ENCODE data around the gene SC5D.

The SC5D gene

DNA sequence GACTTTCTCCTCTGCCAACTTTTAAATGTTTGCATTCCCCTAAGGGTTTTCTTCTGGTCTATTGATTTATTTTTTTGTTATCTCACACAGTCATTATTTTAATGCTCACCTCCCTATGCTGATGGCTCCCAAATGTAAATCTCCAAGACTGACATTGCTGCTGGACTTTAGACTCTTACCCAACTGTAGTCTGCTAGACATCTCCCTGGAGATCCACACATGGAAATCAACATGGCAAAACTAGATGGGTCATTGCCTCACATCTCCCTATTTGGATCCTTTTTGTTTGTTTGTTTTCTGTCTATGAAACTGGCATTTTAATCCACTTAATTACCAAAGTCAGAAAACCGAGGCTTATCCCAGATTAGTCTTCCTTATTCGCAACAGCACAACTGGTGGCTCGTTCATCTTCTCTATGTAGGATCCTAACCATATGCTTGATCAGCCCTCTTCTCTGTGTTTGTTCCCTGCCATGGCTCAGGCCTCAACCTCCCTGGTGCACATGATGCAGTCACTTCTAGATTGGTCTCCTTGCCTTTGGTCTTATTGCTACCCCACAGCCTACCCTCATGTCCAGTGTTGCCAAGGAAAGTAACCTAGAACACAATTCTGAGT lies 37.3 kb downstream of the SC5D start:
- no peak for FAIRE-seq

DNA sequence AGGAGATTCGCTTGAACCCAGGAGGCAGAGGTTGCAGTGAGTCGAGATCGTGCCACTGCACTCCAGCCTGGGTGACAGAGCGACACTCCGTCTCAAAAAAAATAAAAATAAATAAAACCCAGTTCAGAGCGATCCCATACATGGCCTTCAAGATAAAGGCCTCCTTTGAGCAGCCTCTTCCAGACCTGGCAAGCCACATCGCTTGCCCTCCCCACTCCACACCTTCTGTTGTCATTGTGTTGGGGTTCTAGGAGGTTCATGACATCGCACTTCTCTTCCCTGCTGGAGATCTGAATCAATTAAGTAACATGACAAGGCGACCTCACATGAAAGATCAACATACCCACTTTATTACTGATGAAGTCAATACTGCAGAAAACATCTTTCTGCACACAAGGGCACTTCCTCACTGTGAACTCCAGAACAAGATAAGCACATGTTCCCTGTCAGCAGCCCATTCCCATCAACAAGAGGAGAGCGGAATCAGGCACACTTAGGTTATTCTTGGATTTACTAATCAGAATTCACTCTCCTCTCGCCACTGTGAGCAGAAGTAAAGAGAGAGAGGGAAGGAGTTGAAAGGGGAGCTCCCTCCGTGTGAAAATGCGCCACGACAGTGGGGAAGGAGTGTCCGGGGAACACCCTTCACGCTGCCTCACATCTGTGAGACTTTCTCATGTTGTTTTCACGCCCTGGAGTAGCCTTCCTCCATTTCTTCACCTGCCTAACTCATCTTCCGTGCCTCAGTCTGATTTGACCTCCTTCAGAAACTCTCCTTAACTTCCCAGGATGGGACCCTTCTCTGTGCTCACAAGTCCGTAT lies 38.3 kb downstream of the SC5D start:
- FAIRE-seq: no peak

DNA sequence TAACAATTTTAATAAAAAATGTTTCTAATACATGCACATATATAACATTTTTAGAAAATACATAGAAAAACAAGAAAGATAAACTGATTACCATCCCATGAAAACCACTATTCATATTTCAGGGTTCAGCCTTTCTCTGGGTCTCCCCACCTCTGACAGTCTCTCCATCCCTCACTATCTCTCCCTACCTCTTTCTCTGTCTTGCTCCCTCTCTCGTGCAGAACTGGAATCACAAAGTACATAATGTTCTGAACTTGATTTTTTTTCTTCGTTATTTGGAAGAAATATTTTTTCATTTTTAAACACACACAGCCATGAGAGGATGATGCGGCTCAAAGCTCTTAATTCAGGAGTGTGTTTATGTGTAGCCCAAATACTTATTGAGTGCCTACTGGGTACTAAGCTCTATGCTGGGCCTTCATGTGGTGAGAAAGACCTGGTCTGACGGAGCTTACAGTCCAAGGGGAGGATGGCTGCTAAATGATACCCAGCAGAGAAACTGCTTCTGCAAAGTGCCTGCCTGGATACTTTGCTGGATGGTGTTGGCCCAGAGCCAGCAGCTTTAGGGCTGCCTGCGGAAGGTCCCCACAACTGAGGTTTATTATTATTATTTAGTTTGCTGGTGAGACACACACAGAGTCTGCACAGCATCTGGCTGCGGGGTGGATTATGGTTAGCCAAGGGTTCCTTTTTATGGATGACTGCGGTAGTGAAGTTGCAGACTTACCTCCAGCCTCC lies 42.6 kb downstream of the SC5D start:
- no peak for FAIRE-seq

DNA sequence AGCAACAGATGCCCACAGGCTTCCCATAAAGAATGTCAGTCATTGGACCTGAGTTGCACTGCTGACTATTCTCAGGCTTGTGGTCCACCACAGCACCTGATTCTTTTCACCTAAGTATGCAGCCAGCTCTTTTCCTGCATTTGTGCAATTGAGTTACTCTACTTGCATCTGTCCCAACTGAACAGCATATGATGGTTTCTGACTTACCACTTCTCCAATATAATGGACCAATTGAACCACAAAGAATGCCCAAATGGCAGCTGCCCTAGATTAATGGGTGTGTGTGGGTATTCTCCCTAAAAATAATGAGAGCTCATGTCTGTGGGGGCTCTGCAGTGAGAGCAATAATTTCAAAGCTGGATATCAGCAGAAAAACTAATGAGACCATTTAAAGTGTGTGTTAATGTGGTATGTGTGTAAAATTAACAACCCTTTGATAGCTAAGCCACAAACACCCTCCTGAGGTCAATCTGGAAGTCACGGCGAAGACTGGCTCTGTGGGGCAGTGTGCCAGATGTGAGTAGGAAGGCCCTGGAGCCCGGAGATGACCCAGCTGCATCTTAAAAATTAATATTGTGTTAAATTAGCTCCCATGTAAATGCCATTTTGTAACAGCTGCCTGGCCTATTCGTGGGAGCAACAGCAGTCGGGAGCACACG lies 43.8 kb downstream of the SC5D start:
- FAIRE-seq: no peak

DNA sequence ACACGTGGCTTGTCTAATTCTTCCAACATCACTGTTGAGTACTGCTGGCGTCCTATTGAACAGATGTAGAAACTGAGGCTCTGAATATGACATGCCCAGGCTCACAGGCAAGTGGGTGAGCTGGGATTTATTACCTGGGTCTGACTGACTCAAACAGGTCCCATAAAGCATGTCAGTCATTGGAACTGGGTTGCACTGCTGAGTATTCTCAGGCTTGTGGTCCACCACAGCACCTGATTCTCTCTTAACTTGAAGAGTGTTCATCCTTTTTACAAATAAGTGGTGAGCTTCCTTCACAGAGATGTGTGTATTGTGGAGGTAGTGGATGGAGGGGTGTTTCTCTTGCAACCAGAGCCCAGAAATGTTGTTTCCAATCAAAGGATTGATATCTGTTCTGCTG lies 44.5 kb downstream of the SC5D start:
- FAIRE-seq: no peak

DNA sequence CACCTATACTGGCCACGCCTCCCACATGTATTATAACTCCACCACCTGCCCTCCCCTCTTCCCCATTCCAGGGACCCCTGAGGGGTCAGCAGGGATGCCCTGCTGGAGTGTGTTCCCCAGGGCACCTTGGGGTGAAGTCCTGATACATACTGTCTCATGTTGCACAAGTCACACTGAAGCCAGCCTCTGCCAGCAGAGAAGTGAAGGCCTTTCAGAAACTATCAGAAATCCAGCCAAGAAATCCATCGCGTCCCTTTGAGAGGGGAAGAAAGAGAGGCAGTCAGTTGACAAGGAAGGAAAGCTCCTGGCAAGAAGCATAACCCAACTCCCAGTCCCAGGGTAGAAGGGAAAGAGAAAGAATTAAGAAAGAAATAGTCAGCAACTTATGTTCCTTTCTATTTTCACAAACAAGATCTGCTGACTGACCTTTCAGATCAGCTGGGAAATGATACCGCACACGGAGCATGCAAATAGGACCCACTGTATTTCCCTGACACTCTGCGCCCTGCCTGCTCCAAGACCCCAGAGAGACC lies 45.2 kb downstream of the SC5D start:
- FAIRE-seq: no peak

DNA sequence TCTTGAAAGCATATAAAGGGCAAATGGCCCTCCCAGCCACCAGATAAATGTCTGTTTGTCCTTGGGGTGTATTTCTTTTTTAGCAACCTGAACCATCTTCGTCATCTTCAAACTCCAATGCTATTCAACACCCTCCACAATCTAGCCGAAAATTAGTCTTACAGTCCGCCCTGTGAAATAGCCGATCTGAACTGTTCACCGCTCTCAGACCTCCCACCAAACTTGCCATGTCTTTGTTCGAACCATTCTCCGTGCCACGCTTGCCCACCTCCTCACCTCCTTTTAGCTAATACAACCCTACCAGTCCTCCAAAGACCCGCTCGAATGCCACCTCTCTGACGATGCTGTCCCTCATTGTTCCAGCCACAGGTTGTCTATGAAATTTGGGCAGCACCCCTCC lies 46.0 kb downstream of the SC5D start:
- no peak for FAIRE-seq

DNA sequence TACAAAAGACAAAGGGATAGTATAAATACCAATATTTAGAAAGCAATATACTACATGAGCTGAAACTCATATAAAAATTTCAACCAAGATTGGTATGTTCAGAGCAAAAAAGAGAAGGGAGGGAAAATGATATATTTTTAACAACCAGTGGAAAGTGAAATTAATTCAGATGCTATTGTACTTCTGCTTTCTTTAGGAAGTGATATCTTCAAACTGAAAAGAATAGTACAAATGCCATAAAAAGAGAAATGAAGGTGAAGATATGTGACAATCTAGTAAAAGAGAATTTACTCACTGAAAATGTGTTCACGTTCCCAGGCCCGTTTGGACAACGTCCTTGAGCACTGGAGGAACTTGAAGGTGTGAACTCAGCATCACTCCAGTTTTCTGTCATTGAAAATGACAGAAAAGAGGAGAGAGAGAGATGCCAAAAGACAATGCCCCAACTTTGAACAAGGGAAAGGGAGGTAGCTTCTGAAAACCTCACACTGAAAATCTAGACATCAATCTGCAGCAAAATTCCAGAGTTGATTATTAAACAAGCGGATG lies 47.5 kb downstream of the SC5D start:
- FAIRE-seq: no peak

DNA sequence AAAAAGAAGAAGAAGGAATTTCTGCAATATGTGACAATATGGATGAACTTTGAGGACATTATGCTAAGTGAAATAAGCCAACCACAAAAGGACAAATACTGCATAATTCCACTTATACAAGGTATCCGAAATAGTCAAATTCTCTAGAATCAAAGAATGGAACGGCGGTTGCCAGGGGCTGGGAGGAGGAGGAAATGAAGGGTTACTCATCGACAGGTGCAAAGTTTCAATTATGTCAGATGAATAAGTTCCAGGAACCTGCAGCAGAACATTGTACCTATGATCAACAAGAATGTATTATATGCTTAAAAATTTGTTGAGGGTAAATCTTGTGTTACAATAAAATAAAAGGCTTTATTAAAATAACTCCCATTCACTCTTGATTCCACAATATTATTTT lies 49.0 kb downstream of the SC5D start:
- FAIRE-seq: no peak

DNA sequence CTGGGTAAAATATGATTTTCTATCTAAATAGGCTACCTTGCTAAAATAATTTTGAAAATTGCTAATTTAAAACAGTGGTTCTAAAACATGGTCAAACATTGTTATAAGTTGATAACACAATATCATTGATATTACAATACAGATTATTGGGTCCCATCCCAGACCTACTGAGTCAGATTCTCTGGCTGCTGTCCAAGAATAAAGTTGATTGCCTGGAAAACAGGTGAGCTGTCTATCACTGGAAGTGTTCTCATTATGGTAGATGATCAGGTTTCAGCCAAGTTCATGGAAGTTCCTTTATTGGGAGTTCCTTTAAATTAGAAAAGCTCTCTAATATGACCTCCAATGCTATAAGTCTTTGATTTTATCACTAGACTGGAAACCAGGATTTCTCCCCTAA lies 52.3 kb downstream of the SC5D start:
- no peak for FAIRE-seq

DNA sequence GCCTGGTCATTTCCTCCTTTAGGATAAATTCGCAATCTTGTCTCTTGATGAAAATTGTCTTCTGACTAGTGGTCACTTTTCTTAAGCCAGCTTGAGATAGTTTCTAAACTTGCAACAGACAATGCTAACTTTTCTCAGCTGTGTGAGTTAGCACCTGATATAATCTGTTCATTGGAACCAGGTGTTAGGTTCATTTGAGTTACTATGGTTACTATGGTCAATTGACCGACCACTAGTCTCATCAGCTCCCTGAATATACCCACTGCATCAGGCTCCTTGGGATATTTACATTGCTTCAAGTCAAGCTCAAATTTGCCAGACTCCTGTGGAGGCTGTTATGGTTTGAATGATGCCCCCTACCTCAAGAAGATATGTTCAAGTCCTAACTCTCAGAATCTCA lies 54.5 kb downstream of the SC5D start:
- no peak for FAIRE-seq

DNA sequence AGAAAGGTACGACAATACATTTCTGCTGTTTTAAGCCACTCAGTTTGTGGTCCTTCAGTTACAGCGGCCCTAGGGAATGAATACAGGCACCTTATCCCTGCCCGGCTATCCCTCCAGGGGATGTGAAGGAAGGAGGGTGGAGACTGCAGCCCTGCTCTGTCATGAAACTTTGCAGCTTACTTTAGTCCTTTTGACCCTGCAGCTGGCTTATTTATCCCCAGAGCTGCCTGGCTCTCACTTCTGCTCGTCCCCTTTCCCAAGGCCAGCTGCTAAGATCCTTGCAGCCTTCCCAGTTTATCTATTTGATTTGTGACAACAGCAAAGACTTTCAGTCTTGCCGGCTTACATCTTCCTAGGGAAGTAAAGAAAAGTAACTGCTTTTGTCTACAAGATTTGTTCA lies 55.2 kb downstream of the SC5D start:
- no peak for FAIRE-seq

DNA sequence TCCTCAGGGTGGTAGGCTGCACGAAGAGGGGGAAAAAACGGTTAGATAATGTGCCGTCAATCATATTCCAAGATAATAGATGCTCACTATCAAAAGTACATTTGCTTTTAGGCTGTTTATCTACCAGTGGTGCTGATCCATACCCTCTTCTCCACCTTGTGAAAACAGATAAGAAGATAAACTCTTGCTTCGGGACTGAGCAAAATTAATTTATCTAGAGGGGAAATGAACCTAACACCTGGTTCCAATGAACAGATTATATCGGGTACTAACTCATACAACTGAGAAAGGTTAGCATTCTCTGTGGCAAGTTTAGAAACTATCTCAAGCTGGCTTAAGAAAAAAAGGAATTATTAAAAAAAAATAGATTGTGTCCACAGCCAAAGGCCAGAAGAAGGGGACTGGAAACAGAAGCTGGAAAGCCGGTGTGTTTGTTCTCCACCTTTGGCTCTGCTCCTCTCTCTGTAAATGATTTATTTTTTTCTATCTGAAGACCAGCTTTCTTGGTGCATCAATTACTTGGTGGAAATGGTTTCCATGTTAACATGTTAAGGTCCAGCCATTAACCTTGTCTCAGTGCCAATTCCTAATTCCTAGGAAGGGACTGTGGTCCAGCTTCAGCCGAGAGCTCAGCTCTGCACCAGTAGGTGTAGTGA lies 55.8 kb downstream of the SC5D start:
- FAIRE-seq: no peak

DNA sequence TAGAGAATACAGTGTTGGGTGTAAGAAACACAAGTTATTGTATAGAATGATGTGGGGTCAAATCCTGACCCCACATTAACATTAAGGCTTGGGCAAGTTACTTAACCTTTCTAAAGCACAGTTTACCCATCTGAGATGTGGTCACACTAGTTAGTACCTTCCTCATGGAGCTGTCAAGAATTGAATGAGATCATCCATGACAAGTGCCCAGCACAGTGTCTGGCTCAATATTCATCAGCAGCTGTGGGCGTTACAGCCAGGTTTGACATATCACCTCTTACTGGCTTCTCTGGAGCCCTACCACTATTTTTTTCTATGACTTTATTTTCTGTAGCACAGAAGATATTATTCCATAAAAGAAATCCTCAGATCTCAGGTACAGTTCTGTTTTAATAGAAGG lies 57.2 kb downstream of the SC5D start:
- FAIRE-seq: no peak

DNA sequence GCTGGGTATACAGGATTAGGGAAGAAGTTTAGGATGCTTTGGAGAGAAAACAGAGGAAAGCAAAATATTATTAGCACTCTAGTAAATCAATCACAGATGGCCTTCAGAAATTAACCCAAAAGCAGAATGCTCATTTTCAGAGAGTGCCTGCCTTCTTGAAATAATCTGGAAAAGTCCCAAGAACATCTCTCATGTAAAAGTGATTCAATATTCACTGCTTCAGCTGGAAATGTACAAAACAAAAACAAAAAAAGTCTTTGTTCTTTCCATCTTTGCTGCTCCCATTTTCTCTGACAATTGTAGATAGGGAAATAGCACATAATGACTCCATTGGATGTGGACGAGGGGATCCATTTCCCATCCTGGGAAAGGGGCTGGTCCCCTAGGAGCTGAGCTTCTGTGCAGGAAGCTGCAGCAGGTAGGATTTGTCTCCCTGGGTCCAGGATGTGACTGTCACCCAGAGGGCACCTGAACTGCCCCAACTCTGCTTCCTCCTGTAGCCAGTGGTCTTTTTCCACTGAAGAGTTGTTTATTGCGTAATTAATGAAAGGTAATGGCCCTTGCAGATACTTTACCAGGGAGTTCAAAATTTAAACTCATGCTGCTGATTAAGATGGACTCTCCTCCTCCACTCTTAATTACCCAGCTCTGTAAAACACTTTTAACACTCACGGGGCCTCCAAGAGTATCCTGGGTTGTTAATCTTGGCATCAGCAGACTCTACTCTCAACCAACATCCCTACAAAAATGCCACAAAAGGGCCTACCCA lies 57.9 kb downstream of the SC5D start:
- no peak for FAIRE-seq

DNA sequence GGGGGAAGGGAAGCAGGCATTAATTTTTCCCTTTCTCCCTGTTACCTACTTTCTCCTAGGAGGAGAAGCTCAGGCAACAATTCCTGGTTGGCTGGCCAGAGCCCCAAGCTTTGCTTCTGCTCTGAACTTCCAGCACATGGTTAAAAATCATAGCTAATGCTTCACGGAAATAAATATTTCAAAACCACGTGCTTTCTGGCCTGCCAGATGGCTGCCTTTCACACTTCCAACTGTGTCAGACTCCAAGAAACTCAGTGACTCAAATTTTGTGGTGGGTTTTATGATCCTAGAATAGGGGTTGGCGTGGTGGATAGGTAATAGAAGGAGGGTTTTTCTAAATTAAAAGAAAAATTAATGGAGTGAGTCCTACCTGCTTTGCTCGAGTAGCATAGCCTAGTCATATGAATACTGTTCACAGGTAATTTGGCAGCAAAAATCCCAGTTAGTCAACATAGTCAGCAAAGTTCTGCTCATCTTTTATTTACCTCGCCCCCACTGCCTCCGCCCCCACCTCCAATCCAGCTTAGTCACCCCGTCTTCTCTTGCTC lies 58.6 kb downstream of the SC5D start:
- no peak for FAIRE-seq

DNA sequence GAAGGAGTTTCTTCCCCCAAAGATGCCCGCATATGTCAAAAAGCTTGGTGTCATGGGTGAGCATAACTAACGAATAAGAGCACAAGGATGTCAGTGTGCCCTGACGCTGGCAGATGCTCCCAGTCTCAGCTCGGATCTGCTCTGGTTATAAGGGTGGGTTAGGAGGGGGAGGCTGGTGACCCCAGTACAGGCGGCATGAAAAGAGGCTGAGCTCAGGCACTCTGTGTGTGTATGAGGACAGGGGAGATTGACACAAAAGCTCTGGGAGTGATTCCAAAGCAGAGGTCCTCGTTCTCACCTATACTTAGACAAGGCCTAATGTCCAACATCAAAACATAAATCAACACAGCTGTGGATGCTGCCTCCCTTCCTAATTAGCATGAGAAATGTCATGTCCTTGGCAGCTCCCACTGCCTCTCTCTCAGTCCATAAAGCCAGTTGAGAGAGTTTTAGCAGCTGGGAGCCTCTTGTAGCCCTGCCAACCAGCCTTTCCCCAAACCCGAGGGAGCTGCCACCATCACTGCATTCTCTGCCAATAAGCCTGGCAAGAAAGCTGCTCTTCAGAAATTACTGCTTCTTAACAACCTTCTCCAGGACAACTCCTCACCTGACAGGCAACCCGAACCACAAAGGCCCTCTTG lies 59.8 kb downstream of the SC5D start:
- no peak for FAIRE-seq

DNA sequence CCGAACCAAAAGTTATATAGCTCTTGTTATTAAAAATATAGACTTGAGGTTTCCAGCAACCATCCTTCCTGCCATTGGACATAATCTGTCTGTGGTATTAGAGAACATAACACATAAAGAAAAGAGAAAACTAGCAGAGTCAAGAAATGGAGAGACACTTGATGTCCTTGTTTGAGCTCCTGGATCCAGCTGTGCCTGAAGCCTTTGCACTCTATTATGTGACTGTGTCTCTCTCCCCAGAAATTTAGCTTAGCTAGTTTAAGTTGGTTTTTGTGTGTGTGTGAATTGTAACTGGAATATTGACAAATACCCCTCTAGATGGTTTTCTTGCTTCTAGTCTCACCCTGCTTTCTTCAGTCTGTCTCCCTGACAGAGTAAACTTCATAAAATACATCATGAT lies 61.6 kb downstream of the SC5D start:
- FAIRE-seq: no peak

DNA sequence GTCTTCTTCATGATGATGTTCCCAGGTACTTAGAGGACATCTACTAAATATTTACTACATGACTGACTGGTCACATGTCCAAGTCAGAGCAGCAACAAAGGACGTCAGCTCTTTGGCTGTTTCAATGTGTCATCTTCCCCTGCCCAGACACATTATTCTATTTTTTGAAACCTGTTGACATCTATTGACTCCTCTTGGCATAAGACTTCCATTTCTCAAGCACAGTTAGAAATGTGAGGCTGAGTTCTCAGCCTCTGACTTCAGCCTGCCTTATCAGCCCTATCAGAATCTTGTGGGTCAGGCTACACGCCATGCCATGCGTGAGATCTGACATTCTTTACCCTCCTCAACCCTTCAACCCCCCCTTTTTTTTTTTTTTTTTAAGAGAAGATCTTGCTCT lies 63.8 kb downstream of the SC5D start:
- FAIRE-seq: no peak

All from G401.6 (cell line).